NB4 (cell line): ENCODE data around the gene OPALIN.

Experiments used
- DNase-seq: peaks from one replicate; pipeline ENCODE4 v3.0.0; 2010; ENCODE audit warnings: low read depth
- H3K4me3 ChIP-seq: one replicate; pipeline ENCODE4 v1.5.1; 2011; ENCODE audit warnings: mild to moderate bottlenecking, low read depth, low read length, moderate library complexity
- MYC ChIP-seq: IDR thresholded peaks from 2 replicates; pipeline ENCODE4 v1.6.1; 2011; ENCODE audit warnings: low read depth, low read length
- POLR2A ChIP-seq: IDR thresholded peaks from 2 replicates; pipeline ENCODE4 v1.6.1; 2011; ENCODE audit warnings: mild to moderate bottlenecking; ENCODE audit not compliant: insufficient read length; ENCODE audit errors: extremely low read depth
- TF ChIP-seq, protein P1 (sequence below): IDR thresholded peaks from 2 replicates; pipeline ENCODE4 v1.6.1; 2011; ENCODE audit warnings: low read depth, low read length
- TF ChIP-seq, protein P2 (sequence below): IDR thresholded peaks from one replicate; pipeline ENCODE4 v1.5.1; 2012; ENCODE audit warnings: low read depth, low read length

OPALIN gene

DNA sequence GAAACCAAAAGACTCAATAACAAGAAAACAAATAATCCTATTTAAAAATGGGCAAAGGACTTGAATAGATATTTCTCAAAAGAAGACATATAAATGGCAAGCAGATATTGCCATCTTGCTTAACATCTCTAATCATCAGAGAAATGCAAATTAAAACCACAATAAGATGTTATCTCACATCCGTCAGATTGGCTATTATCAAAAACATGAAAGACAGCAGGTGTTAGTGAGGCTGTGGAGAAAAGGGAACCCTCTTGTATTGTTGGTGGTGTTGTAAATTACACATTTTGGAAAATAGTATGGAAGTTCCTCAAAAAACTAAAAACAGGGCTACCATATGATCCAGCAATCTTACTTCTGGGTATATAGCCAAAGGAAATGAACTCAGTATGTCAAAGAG, 25.7 kb downstream of the OPALIN start:
- no peak overlapping the region for H3K4me3 ChIP-seq
- DNase-seq, result no peak
- TF ChIP-seq POLR2A (no peak), MYC (no peak)
- TF ChIP-seq, protein P1, sequence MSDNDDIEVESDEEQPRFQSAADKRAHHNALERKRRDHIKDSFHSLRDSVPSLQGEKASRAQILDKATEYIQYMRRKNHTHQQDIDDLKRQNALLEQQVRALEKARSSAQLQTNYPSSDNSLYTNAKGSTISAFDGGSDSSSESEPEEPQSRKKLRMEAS, result no peak
- TF ChIP-seq, protein P2, sequence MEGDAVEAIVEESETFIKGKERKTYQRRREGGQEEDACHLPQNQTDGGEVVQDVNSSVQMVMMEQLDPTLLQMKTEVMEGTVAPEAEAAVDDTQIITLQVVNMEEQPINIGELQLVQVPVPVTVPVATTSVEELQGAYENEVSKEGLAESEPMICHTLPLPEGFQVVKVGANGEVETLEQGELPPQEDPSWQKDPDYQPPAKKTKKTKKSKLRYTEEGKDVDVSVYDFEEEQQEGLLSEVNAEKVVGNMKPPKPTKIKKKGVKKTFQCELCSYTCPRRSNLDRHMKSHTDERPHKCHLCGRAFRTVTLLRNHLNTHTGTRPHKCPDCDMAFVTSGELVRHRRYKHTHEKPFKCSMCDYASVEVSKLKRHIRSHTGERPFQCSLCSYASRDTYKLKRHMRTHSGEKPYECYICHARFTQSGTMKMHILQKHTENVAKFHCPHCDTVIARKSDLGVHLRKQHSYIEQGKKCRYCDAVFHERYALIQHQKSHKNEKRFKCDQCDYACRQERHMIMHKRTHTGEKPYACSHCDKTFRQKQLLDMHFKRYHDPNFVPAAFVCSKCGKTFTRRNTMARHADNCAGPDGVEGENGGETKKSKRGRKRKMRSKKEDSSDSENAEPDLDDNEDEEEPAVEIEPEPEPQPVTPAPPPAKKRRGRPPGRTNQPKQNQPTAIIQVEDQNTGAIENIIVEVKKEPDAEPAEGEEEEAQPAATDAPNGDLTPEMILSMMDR, result no peak

DNA sequence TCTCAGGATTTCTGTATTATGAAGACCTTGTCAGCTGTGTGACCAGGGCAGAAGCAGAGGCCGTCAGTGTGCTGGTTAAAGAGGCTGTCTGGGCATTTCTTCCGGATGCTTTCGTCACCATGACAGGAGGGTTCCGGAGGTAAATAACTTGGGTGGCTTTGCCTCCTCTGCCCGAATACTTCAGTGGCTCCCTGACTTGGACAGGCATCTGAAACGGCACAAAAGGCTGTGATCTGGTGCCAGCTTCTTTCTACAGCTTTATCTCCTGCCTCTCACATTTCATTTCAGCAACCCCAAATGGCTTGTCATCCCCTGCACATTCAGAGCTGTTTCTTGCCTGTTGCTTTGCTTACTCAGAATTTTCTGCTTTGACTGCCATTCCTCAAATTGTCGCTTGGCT, 31.3 kb downstream of the OPALIN start:
- DNase-seq, result no peak
- TF ChIP-seq, protein P2, result no peak
- TF ChIP-seq POLR2A (no peak), MYC (no peak)
- TF ChIP-seq, protein P1, result no peak
- H3K4me3 ChIP-seq, result no peak overlapping the region

GRCh38 chr10:96325719-96326373, 33.0 kb downstream of the OPALIN start:
- no peak for DNase-seq
- no peak overlapping the region for H3K4me3 ChIP-seq
- TF ChIP-seq POLR2A (no peak), MYC (no peak)
- TF ChIP-seq, protein P1, result no peak
- TF ChIP-seq, protein P2, result no peak

- DNase-seq, result no peak
Measured at GRCh38 chr10:96324447-96324846, 34.4 kb downstream of the OPALIN start.

GRCh38 chr10:96322275-96322674, 36.5 kb downstream of the OPALIN start:
- TF ChIP-seq POLR2A (no peak), MYC (no peak)
- TF ChIP-seq, protein P2, result no peak
- TF ChIP-seq, protein P1, result no peak
- DNase-seq, result no peak
- no peak overlapping the region for H3K4me3 ChIP-seq

More at GRCh38 chr10:96324447-96324846, 34.4 kb downstream of the OPALIN start:
- no peak for TF ChIP-seq POLR2A
- TF ChIP-seq, protein P1, result no peak
- no peak for TF ChIP-seq MYC
- TF ChIP-seq, protein P2, result no peak
- no peak overlapping the region for H3K4me3 ChIP-seq
